Activated CD8-positive, alpha-beta memory T cell treated with anti-CD3 and anti-CD28 coated beads for 4 hours (primary cell): ENCODE measurements around the gene U2AF1.
"Not testable (repeated sequence)": the region's sequence is repeated elsewhere in the genome, so short reads cannot be mapped to it uniquely, and the experiment has no call there.

Experiments
- DNase-seq, 2 donors: peaks; one replicate each; pipeline ENCODE4 v3.0.0-alpha.2; 2020; ENCODE audit warnings: low read depth in 2 of 2

The U2AF1 gene, protein sequence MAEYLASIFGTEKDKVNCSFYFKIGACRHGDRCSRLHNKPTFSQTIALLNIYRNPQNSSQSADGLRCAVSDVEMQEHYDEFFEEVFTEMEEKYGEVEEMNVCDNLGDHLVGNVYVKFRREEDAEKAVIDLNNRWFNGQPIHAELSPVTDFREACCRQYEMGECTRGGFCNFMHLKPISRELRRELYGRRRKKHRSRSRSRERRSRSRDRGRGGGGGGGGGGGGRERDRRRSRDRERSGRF

DNA sequence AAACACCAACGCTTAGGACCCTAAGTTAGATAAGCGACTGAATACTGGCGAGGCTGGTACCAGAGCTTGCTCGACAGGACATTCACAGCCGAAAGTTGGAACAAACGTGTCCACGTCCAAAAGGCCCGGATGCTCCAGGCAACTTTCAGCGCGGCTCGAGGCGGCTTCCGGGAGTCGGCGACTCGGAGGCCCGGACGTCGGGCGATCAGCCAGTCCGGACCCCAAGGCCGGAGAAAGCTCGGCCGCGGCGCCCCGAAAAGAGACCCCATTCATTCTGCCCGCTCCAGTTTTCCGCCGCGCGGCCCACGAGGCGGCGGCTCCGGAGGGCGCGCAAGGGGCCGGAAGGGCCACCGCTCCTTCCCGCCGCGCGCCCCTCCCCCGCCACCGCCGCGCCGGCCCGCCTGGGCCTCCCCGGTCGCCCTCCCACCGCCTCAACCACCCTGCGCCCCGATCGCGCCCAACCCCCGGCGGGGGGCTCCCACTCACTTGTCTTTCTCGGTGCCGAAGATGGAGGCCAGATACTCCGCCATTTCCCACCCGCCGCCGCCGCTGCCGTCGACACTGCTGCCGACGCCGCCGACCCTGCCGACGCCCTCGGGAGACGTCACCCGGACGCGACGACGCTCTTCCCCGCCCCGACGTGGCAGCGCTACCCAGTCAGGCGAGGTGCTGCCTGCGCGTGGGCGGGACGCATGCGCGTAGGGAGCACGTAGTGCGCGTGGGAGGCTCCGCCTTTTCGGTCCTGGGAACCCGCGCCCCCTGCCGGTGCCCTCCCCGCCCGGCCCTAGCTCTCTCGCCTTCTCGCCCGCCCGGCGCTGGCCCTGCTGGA, at the start of gene U2AF1:
TSS of gene U2AF1 (minus strand) at position 606 of the 829 bp plus-strand sequence. CDS start at position 530, 76 bp downstream.
- DNase-seq: peak in 1 of 2 donors; percentile 62

- DNase-seq: not testable (repeated sequence)
Observed at GRCh38 chr21:43153601-43154000, 46.2 kb upstream of the U2AF1 start.

DNA sequence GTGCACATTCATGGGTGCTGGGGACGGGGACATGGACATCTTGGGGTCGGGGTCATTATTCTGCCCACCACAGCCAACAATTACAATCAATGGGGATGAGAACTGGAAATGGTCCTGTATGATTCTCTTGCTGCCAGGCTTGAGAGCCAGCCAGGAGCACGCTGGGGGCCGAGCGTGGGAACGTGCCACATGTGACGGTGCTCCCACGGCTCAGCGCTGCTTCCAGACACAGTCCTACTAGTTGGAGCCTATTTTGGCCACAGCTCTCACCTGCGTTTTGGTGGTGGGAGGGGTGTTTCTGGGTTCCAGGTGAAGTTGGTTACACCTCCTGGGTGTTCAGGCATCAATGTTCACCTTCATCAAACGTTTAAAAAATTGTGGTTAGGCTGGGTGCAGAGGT, 42.0 kb upstream of the U2AF1 start:
- DNase-seq: not testable (repeated sequence)

- not testable (repeated sequence) for DNase-seq
Observed at GRCh38 chr21:43147999-43148398, 40.6 kb upstream of the U2AF1 start.

GRCh38 chr21:43146637-43147036, 39.3 kb upstream of the U2AF1 start:
- not testable (repeated sequence) for DNase-seq

DNA sequence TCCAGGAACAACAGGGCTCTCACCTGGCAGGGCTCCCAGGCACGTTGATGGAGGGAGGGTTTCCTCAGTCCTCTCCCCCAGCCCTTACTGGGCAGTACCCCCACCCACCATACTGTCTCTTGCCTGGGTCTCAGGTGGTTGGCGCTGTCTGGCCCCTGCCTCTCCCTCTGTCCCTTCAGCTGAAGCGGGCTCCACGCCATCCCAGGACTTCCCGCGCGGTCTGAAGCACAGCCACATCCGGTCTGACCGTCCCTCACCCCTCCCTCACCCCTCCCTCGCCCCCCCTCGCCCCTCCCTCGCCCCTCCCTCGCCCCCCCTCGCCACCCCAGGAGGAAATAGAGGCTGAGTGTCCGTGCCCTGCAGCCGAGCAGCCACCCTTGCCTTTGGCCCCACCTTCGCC, 34.0 kb upstream of the U2AF1 start:
- DNase-seq: not testable (repeated sequence)

- DNase-seq: not testable (repeated sequence)
Observed at GRCh38 chr21:43138944-43139343, 31.6 kb upstream of the U2AF1 start.

DNA sequence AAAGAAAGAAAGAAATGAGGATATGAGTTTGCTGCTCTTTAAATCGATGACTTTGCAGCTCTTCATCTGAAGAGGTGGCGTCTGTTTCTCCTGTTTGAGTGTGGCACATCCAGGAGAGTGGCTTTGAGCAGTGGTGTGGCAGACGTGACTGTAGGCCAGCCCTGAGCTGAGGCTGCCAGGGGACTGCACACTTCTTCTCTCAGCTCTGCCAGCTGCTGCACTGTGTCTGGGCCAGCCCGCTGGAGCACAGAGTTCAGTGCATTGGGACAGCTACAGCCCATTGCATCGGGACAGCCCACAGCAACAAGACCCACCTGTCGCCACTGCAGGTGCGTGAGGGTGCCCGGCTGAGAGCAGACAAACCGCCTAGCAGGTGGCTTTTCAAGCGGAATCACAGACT, 27.1 kb upstream of the U2AF1 start:
- not testable (repeated sequence) for DNase-seq

DNA sequence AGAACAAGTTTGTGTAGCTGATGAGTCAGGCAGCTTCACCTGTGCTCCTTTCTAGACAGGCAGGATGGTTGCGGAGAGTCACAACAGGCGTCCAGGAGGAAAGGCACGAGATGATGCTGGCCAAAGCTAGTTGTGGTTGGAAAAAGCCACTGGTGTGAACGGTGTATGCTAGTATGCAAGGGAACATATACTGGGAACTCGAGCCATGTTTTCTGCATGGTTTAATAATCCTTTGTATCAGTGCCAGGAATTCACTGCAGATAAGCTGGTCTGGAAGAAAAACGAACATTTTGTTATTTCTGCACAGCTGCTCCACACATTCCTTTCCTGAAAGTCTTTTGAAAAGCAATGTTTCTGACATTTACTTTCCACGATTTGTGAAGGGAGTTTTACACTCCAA, 22.7 kb upstream of the U2AF1 start:
- DNase-seq: not testable (repeated sequence)

DNA sequence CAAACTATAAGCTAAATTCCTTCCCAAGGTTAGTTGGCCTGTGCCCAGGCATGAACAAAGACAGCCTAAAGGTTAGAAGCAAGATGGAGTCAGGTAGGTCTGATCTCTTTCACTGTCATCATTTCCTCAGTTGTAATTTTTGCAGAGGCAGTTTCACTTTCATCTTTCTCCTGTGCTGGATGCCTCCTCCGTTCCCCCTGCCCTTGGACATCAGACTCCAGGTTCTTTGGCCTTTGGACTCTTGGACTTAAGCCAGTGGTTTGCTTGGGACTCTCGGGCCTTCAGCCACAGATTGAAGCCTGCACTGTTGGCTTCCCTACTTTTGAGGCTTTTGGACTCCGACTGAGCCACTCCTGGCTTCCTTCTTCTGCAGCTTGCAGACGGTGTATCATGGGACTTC, 8.6 kb upstream of the U2AF1 start:
- DNase-seq: not testable (repeated sequence)

DNA sequence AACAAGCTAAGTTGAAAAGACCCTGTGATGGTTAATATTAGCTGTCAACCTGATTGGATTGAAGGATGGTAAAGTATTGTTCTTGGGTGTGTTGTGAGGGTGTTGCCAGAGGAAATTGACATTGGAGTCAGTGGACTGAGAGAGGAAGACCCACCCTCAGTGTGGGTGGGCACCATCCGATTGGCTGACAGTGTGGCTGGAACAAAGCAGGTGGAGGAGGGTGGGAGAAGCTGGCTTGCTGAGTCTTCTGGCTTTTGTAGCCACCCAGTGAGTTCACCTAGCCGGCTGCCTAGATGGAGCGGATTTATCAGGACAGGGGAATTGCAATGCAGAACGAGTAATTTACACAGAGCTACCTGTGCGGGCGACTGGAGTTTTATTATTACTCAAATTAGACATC, 7.1 kb upstream of the U2AF1 start:
- not testable (repeated sequence) for DNase-seq

- not testable (repeated sequence) for DNase-seq
Observed at GRCh38 chr21:43109006-43109405, 1.6 kb upstream of the U2AF1 start.

- DNase-seq: not testable (repeated sequence)
Observed at GRCh38 chr21:43108177-43108576, 807 bp upstream of the U2AF1 start.

DNA sequence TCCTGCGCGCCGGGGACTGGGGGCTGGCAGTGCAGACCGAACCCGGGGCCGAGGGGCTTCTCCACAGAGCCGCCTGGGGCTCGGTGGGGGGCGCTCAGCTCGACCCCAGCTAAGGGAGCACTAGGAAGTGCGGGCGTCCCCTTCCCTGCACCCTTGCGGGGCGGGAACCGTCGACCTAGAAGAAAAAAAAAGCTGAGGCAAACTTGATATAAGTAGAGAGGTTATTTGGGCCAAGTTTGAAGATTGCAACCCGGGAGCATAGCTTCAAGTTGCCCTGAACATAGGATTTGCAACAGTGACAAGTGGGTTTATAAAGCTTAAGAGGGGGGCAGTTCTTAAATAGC, 396 bp upstream of the U2AF1 start:
- not testable (repeated sequence) for DNase-seq

DNA sequence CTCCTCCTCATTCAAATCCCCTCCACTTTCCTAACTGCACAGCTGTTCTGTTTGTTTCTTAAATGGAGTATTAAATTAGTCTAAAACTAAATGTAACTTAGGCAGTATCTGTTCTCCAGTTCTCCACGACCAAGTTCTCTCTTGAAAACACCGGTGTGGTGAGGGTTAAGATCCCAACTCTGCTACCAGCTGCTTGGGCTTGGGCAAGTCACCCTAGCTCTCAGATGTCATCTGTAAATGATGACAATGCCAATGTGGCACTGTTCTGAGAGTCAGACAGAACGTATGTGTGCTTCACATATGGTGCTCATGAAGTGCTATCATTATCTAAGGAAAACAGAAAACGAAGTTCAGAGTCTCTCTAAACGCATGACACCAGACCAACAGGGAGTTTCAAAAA, 2.7 kb downstream of the U2AF1 start:
- not testable (repeated sequence) for DNase-seq

- not testable (repeated sequence) for DNase-seq
Observed at GRCh38 chr21:43102281-43102680, 5.1 kb downstream of the U2AF1 start.

GRCh38 chr21:43101676-43102075, 5.7 kb downstream of the U2AF1 start:
- not testable (repeated sequence) for DNase-seq

DNA sequence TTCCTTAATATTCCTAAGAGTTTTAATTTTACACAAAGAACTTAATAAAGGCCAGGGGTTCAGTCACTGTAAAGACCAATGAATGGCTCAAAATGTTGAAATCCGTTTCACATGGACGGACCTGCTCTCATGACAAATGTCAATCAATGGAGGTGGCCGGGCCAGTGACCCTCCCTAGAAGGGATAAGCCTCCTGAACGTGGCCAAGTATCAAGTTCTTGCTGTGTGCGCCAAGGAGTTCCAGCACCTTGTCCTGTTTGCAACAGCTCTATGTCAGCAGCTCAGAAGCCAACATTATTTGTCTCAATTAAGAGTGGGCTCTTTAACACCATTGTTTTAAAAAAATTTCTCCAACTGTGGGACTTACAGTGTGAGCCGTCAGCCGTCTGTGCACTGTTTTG, 6.4 kb downstream of the U2AF1 start:
- DNase-seq: not testable (repeated sequence)

GRCh38 chr21:43091979-43092614, 15.3 kb downstream of the U2AF1 start:
- not testable (repeated sequence) for DNase-seq

GRCh38 chr21:43090947-43091346, 16.4 kb downstream of the U2AF1 start:
- DNase-seq: not testable (repeated sequence)

DNA sequence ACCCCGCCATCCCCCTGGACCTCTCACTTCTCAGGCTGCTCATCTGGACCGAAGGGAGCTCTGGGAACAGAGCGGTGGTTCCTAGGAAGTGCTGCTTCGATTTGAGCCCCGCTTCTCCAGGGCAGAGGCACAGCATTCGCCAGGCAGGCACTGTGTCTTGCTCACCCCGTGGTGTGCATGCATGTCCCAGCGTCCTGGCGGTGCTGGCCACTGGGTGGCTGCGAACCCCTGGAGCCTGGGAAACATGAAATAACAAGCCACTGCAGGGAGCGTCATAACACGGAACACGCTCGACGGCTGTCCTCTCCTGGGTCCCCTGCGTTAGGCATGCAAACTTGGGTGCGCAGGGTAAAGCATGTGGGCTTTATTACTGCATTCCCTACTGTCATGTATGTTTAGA, 17.9 kb downstream of the U2AF1 start:
- not testable (repeated sequence) for DNase-seq

GRCh38 chr21:43082587-43083300, 24.6 kb downstream of the U2AF1 start:
- DNase-seq: not testable (repeated sequence)
